K562 (cell line): ENCODE results near the gene PGBD1.

ENCODE experiments used
- EGR1 ChIP-seq: fragments of 450-650 bp; conservative IDR thresholded peaks from 2 replicates; pipeline ENCODE4 v1.6.1; 2017; ENCODE audit warnings: mild to moderate bottlenecking
- HDAC3 ChIP-seq: fragments of 450-650 bp; IDR thresholded peaks from 2 replicates; pipeline ENCODE4 v1.6.1; 2018; ENCODE audit warnings: borderline replicate concordance, mild to moderate bottlenecking, moderate library complexity; ENCODE audit not compliant: partially characterized antibody
- MTA1 ChIP-seq: fragments of 450-650 bp; IDR thresholded peaks from 2 replicates; pipeline ENCODE4 v1.6.1; 2017; ENCODE audit warnings: borderline replicate concordance
- NFRKB ChIP-seq: fragments of 450-650 bp; IDR thresholded peaks from 2 replicates; pipeline ENCODE4 v1.6.1; 2016; ENCODE audit warnings: low read depth
- XRCC5 ChIP-seq: fragments of 200-400 bp; formaldehyde crosslinking; IDR thresholded peaks from 2 replicates; pipeline ENCODE4 v1.6.1; 2017; ENCODE audit warnings: low read depth, mild to moderate bottlenecking, low read length
- ZNF12 ChIP-seq: sonication (generic); formaldehyde crosslinking; IDR thresholded peaks from 2 replicates; pipeline ENCODE4 v1.4.0; 2020; ENCODE audit warnings: mild to moderate bottlenecking, missing genetic modification reagents
- ZNF274 ChIP-seq: IDR thresholded peaks from 2 replicates; pipeline ENCODE4 v1.6.1; 2011; ENCODE audit warnings: low read depth, mild to moderate bottlenecking, low read length, moderate library complexity, borderline replicate concordance
- ZNF347 ChIP-seq: fragments of 450-650 bp; formaldehyde crosslinking; IDR thresholded peaks from 2 replicates; pipeline ENCODE4 v1.4.0; 2020; ENCODE audit warnings: low read depth, mild to moderate bottlenecking, moderate library complexity
- ZSCAN32 ChIP-seq: fragments of 450-650 bp; formaldehyde crosslinking; IDR thresholded peaks from 2 replicates; pipeline ENCODE4 v1.4.0; 2020; ENCODE audit warnings: mild to moderate bottlenecking, moderate library complexity
- TF ChIP-seq, protein P1 (sequence below), 3 experiments: IDR thresholded peaks in 2 of 3; conservative IDR thresholded peaks in 1 of 3; 2 replicates each; pipeline ENCODE4 v1.5.1; 2011 to 2012; ENCODE audit warnings: low read length in 3 of 3, mild to moderate bottlenecking in 3 of 3, control low read depth in 2 of 3, improper control_type of control experiment in 1 of 3, inconsistent platforms in 1 of 3, low read depth in 1 of 3, mixed read lengths in 1 of 3, moderate library complexity in 1 of 3; ENCODE audit not compliant: insufficient read depth in 2 of 3

GRCh38 chr6:28239636-28240035 is 41.7 kb upstream of the PGBD1 start:
- TF ChIP-seq HDAC3: no peak
- no peak for TF ChIP-seq ZNF347 (CRISPR knock-in tag)
- no peak for TF ChIP-seq EGR1
- no peak for TF ChIP-seq ZSCAN32 (CRISPR knock-in tag)
- TF ChIP-seq, protein P1, sequence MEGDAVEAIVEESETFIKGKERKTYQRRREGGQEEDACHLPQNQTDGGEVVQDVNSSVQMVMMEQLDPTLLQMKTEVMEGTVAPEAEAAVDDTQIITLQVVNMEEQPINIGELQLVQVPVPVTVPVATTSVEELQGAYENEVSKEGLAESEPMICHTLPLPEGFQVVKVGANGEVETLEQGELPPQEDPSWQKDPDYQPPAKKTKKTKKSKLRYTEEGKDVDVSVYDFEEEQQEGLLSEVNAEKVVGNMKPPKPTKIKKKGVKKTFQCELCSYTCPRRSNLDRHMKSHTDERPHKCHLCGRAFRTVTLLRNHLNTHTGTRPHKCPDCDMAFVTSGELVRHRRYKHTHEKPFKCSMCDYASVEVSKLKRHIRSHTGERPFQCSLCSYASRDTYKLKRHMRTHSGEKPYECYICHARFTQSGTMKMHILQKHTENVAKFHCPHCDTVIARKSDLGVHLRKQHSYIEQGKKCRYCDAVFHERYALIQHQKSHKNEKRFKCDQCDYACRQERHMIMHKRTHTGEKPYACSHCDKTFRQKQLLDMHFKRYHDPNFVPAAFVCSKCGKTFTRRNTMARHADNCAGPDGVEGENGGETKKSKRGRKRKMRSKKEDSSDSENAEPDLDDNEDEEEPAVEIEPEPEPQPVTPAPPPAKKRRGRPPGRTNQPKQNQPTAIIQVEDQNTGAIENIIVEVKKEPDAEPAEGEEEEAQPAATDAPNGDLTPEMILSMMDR (IDR thresholded peaks at IDR 0.05 in 2 of 3, conservative IDR thresholded peaks at IDR 0.05 in 1 of 3; ENCODE audit: insufficient read depth in 2 of 3, low read depth in 1 of 3, low read length in 3 of 3): no peak
- no peak for TF ChIP-seq ZNF12 (CRISPR knock-in tag)
- TF ChIP-seq MTA1: no peak
- TF ChIP-seq XRCC5: no peak
- no peak for TF ChIP-seq NFRKB
- no peak for TF ChIP-seq ZNF274
